Measurements from ENCODE around the gene PRRT1. TPM values are rescaled to one million over a fixed set of nuclear protein-coding genes. Genes with fewer than 3 reads are reported as not detected.

The PRRT1 gene
- polyA plus RNA-seq, 10 donors: 0.62 to 2.0 (median 1.6) TPM

DNA sequence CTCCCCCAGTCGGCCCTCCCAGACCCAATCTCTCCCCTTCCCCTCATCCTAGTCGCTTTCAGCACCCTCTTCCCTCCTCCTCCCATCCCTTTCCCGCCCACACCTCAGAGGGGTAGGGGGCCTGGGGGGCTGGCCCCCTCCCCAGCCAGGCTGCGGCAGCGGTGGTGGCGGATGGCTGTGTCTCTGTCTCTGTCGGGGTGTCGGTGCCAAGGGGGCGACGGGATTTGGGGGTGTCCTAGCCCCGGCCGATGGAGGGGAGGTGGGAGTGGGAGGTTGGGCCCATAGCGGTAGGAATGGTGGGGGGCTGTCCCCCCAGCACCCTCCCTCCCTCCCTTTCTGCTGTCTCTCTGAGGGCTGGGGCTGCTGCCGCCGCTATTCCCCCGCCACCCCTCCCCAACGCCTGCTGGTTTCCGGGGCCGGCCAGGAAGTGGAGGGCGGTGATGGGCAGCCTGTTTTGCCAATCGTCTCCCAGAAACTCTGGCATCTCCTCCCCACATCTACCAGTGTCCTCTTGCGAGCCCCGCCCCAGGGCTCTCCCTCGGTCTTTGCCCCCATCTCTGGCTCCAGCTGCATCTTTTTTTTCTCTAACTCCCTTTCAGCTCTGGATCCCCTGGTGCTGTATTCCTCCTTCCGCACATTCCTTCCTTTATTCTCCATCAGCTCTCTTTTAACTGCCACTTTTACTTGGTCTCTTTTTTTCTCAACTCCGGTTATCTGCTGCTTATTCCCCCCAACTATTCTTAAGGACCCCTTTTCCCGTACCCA, 24.2 kb upstream of the PRRT1 start, which contains the start of gene AGPAT1:
TSS of gene AGPAT1 (minus strand) at position 374 of the 765 bp plus-strand sequence. CDS start 4,588 bp downstream, outside the sequence.
- peak; percentile 97 to 99 (median 98) for DNase-seq

DNA sequence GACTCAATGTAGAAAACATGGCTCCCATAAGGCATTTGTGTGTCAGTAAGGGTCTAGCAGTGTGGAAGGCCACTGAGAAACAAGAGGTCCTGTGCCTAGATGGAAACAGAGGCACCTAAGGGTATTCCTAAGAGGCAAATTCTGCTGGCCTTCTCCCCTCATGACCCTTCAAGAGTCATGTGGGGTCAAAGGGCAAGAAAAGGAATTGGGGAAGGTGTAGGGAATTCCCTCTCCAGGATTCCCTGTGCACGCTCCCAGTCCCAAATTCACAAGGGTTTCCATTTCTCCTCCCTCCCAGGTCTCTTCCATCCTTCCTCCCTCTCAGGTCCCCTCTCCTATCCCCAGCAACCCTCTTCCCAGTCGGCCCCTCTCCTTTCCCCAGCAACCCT, 23.6 kb upstream of the PRRT1 start:
- DNase-seq: no peak

DNA sequence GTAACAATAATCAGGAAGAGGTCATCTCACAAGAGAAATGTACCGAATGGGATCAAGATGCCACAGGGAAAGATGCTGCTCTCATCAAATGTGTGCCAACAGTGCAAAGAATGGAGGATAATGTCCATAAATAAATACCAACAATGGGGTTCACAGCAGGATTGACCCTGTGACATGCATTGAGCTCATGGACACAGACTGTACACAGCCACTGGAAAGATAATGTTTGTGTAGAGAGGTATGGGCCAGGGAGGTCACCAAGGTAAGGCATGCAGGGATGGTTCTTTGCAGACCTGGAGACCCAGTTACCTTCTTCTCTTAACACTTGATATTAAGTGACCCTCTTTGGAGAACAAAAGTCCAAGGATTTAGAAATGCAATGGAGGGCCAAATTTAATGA, 22.7 kb upstream of the PRRT1 start:
- peak in 1 of 3 donors; percentile 0 for DNase-seq

DNA sequence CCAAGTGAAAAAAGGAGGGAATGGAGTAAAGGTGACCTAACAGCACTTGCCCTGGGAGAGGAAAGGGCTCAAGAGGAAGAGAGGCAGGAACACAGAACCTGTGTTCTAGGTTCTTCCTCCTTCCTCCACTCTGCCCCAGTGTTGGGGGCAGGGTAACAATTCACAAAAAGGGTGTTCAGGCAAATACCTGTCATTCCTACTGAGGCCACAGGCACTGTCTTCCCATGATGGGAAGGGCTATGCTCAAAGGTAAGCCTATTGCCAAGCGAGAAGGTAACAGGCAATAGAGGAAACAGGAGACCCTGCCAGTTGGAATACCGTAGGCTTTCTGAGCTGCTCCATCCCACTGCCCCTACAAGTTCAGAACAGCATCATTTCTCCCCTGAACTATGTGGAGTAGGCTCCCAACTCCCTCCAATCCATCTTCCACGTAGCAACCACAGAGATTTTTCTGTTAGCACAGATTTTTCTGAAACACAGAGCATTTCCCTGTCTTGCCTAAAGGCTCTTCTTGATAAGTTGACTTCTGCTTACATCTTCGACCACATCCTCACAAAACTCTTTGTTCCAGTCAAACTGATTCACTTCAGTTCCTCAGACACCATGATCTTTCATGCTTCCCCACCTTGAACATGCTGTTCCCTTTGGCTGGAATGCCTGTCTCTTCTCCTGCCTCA, 21.4 kb upstream of the PRRT1 start:
- DNase-seq: peak in 1 of 3 donors; percentile 1

DNA sequence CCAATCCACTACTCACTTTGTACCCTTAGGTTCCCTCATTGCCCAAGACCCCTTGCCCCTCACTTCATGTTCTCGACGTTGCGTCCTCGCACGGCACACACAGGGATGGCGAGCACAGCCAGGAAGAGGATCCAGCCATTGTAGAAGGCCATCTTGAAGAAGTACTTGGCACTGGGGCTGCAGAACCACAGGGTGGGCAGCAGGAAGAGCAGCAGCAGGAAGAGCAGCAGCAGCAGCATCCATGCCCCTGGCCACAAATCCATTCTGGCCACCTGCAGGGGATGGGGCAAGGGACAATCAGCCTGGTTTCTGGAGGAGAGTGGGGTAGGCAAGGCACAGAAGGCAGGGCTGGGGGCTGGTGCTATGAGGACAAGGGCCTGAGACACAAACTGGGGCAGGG, 19.5 kb upstream of the PRRT1 start:
- no peak for DNase-seq

DNA sequence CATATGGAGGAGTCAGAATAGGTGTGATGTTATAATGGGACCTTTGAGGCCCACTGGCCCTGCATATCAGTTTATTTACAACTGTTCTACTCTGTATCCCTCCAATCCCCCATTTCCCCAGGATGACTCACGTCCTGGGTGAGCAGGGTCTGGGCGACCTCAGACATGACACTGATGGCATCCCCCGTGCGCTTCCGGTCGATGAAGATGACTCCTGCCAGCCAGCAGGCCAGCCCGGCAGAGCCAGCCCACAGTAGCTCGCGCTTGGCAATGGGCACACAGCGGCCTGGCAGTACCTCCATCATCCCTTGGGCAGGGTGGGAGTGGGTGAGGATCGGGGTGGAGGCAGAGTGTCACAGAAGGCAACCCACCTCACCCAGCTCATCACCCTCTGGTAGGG, 18.6 kb upstream of the PRRT1 start:
- DNase-seq: no peak

DNA sequence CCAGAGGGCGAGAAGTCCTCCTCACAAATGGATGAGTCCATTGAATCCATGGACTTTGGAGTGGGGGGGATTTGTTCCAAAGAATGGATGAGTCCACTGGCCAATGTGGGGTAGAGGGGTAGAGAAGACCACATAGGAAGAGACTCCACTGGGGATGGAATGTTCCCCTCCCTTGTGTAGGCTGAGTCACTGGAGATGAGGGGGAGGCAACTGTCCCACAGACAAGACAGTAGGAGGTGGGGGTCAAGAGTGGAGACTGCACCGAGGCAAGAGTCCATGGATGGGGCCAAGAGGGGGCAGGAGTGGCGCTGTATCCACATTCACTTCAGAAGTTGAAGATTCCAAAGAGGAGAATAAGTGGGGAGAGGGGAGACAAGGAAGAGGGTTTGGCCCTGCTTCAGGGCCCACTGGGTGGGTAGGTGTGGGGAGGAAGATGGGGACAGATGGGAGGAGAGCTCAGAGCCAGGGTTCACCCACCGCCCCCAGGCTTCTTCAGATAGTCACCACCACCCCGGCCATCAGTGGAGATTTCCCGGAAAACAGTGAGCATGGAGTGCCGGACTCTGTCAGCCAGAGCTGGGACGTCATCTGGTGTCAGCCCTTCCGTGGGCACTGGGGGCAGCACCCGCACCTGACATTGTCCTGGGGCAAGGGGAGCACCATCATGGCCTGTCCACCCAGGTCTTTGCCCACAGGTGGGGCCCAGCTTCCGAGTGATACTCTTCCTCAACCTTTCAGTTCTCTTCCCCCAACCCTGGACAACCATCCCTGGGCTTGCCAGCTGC, 17.3 kb upstream of the PRRT1 start:
- no peak for DNase-seq

DNA sequence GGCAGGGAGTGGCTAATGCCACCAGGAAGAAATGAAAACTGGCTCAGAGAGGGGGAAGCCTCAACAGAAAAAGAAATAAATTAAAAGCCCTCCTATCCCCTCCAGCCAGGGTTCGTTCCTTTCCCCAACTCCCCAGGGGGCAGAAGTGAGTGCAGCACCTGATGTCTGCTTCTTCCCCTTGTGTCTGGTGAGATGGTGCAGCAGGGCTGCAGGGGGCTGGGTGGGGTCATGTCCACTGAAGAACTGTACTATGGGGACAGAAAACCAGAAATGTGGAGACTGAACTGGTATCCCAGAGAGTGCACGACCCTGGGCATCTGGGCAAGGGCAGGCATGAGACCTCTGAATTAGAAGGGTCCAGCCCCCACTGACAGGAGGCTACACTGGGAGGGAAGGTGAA, 16.6 kb upstream of the PRRT1 start:
- no peak for DNase-seq

DNA sequence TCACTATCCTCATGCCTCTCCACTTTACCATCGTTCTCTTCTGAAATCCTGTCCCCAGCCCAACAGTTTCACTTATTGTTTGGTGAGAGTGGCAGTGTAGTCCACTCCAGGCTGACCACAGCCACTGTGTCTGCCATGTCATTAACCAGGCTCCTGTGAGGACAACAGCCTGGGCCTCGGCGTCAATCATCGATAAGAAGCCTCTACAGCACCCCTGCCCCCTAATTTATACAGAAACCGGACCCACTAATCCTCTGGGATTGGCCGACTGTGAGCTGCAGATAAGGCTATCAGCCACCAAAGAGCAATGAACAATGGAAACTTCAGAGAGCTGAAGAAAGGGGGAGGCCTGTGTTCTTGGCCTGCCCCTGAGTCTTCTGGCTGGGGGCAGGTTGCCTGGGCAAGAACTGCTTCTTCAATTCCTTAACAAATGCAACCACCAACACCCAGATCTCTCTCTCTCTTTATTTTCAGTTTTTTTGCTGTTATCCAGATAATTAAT, 16.1 kb upstream of the PRRT1 start:
- DNase-seq: no peak

DNA sequence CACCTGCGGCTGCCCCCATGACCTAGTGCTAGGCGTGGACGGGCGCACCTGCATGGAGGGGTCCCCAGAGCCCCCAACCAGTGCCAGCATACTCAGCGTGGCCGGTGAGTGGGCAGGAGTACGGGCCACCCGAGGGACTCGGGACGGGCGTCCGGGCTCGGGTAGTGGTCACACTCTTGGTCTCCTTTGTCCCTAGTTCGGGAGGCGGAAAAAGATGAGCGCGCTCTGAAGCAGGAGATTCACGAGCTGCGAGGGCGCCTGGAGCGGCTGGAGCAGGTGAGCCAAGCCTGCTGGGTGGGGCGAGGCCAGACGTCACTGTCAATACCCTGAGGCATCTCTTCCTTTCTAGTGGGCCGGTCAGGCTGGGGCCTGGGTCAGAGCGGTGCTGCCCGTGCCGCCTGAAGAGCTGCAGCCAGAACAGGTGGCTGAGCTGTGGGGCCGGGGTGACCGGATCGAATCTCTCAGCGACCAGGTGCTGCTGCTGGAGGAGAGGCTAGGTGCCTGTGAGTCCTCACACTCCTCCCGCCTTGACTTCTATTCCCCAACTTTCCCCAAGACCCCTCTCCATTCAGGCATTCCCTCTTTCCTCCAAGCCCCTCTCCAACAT, 15.5 kb upstream of the PRRT1 start:
- no peak for DNase-seq

DNA sequence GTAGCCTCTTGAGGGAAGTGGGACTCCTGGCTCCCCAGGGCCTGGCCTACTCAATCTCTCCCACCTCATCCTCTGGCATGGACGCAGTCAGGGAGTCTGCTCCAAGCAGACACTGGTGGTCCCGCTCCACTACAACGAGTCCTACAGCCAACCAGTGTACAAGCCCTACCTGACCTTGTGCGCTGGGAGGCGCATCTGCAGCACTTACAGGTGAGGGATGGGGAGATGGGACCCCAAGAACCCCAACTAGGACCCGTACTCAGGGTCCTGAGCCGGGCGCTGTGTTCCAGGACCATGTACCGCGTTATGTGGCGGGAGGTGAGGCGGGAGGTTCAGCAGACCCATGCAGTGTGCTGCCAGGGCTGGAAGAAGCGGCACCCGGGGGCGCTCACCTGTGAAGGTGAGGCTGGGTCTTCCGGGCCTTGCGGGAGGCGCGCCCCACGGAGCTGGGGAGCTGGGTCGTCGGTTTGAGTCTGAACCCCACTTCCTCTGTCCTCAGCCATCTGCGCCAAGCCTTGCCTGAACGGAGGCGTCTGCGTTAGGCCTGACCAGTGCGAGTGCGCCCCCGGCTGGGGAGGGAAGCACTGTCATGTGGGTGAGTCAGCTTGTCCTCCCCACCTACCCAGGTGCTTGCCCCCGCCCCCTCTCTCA, 14.8 kb upstream of the PRRT1 start:
- no peak for DNase-seq

DNA sequence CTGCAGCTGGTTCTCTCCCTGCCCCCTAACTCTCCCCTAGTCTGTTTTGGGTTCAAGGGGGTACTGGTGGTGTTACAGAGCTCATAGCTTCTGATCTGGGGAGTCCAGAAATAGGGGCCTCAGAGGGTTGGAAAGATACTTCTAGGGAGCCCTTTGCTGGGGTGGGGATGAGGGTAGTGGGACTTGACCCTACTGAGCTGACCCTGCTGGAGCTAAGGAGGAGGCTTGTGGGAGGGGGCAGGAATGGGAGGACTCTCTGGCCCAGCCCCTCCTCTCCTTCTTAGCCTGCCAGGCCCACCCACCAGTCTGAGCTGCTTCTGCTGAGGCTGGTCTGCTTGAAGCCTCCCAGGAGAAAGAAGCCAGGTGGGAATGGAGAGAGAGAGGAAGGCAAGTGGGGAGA, 12.6 kb upstream of the PRRT1 start, which contains the start of gene EGFL8:
TSS of gene EGFL8 (plus strand) at position 301 of the 400 bp plus-strand sequence. CDS start 1,571 bp downstream, outside the sequence.
- DNase-seq: no peak

DNA sequence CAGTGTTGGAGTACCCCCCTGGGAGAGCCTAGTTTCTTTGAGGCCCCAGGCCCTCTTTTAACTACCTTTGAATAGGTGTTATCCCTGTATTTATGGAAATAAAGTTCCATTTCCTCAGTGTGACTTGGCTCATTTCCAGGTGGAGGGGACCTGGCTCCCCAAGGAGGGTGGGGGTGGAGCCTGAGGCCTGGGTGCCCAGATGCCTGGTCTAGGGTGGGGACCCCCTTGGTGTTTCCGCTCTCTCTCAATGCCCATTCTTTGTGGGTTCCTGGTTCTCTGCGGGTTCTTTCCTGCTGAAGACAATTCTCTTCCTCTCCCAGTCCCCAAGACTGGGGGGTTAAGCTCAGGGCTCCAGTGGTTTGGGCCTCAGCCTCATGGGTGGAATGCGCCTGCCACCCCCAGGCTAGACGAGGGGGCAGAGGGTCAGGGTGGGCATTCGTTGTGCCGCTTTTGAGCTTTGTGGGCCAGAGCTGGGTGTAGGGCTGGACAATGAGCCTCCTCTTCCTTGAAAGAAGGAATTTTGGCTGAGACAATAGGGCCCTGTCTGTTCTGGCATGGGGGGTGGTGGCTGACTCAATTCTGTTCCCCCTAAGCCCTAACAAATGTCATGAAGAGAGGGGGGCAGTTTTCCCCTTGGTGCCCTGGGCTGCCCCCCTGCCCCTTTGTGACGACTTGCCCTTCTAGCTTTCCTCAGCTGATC, 12.0 kb upstream of the PRRT1 start:
- DNase-seq: no peak

DNA sequence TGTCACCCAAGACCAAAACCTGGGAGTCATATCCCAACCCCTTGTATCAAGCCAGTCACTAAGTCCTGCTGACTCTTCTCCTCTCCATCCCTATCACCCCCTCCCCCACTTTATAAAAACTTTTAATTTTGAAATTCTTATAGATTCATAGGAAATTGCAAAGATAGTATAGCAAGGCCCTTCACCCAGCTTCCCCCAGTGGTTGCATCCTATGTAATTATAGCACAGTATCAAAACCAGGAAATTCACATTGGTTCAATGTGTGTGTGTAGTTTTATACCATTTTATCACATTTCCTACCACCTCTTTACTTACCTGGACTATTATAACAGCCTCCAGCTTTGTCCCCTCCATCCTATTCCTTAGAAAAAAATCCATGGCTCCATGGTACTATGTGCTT, 6.3 kb upstream of the PRRT1 start:
- no peak for DNase-seq

DNA sequence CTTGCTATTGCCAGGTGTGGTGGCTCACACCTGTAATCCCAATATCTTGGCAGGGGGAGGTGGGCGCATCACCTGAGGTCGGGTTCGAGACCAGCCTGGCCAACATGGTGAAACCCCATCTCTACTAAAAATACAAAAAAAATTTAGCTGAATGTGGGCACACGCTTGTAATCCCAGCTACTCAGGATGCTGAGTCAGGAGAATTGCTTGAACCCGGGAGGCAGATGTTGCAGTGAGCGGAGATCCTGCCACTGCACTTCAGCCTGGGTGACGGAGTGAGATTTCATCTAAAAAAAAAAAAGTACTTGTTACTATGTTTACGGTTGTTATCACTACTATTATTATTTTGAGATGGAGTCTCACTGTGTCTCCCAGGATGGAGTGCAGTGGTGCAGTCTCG, 5.2 kb upstream of the PRRT1 start:
- no peak for DNase-seq

DNA sequence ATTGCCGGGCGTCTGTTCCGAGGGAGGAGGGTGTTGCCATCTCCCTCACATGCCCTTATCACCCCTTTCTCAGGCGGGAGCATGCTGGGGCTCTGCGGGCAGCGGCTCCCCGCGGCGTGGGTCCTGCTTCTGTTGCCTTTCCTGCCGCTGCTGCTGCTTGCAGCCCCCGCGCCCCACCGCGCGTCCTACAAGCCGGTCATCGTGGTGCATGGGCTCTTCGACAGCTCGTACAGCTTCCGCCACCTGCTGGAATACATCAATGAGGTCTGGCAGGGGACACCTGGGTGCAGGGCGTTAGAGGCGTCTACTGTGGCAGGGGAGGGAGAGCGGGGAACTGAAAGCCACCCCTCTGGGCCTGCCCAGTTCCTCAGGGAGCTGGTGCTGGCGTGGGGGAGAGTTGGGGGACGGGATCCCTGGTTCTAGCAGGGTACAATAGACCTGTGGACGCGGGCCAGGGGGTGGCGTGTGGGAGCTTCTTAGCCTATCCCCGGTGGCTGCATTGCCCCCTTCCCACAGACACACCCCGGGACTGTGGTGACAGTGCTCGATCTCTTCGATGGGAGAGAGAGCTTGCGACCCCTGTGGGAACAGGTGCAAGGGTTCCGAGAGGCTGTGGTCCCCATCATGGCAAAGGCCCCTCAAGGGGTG, 2.9 kb upstream of the PRRT1 start:
- peak; percentile 70 to 88 (median 73) for DNase-seq

DNA sequence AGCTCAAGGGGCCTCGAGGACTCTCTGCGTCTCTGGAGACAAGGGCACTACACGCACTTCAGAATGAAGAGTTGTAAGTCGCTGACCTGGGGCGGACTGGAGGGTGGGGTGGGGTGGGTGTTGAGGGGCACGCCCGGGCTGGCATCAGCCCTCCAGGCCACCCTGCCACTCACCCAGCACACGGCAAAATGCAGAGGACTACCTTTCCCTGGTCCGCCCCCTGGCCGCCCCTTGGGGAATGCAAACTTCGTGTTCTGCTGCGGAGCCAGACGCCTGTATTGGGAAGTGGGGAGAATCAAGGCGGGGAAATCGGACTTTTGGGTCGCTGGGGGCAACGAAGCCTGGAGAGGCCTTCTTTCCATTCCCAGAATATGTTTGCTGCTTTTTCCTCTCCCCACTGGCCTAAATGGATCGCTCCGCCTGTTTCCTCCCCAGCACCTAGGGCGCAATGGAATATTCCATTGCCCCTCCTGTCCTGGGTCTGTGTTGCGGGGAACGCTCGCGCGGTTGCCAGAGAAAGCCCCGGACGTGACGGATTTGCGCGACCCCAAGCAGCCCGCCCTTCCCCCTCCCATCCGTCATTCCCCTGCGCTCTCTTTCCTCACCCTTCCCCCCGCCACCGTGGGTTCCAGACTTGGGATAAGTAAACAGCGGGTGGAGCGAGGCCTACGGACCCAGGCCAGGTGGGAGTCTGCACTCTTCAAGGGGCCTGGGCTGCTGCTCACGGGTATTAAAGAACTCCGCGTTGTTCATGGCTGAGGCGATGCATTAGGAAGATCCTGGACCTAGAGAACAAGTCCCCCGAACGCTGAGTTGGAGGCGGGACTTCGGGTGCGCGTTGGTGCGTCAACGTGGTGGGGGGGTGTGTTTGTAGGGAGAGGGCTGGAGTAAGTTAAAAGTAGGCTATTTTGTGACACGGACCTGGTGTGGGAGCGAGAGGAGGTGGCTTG, 2.1 kb upstream of the PRRT1 start, which contains the start of gene PPT2:
TSS of gene PPT2 (plus strand) at position 578 of the 950 bp plus-strand sequence. CDS start 454 bp downstream, outside the sequence.
- DNase-seq: peak; percentile 94 to 98 (median 96)

DNA sequence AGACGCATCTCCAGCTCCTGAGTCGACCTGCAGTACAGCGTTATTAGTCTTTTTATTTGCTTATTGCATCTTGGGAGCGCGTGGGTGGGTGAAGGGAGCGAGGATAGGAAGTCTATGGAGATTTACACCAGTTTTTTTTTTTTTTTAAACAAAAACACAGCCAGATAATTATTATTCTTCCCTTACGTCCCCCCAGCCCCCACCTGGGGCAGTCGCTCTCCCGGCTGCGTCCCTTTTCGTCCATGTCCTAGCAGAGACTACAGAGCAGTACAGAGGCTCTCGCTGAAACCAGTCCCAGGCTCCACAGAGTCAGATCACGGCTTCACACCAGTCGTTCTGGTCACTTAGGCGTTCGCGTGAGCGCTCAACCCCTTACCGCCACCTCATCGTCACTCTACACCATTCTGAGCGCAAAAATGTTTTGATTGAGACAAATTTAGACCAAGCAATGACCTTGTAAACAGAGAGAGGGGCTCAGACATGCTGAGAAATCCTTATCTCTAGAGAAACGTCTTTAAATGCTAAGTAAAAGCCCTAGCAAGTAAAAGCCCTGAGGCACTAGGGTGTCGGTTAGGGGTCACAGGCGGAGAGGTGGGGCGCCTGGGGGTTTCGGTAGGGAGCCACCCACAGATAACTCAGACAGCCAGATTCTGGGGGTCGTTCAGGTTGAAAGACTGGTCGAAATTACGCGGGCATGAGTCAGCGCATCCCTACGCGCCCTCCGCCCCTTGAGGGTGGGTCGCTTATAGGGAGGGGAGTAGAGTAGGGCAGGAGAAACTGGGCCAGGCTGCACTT, 1.2 kb upstream of the PRRT1 start:
- peak in 2 of 3 donors; percentile 32 to 65 for DNase-seq
